ENCODE results near the gene RBM4. TPM values are rescaled to one million over a fixed set of nuclear protein-coding genes. Genes with fewer than 3 reads are reported as not detected.
"Not testable (repeated sequence)": the region's sequence is repeated elsewhere in the genome, so short reads cannot be mapped to it uniquely, and the experiment has no call there.

Gene RBM4
- polyA plus RNA-seq, 12 donors, result 107 to 161 (median 147) TPM; not detected in 1

- no peak for DNase-seq
Observed at GRCh38 chr11:66609721-66610617, 28.5 kb upstream of the RBM4 start.

GRCh38 chr11:66612458-66612857 is 26.0 kb upstream of the RBM4 start:
- no peak for DNase-seq

- no peak for DNase-seq
Observed at GRCh38 chr11:66614073-66614472, 24.4 kb upstream of the RBM4 start.

GRCh38 chr11:66616379-66617154 is 21.9 kb upstream of the RBM4 start, which contains the start of gene RBM14:
TSS of gene RBM14 (plus strand) at chr11:66616630. CDS start at chr11:66616721, 91 bp downstream.
- peak; percentile 99 for DNase-seq

- no peak for DNase-seq
Observed at GRCh38 chr11:66617155-66617834, 21.2 kb upstream of the RBM4 start.

- no peak for DNase-seq
Observed at GRCh38 chr11:66619080-66619554, 19.4 kb upstream of the RBM4 start.

GRCh38 chr11:66624450-66624849 is 14.1 kb upstream of the RBM4 start:
- DNase-seq, result no peak

- DNase-seq, result no peak
Observed at GRCh38 chr11:66625041-66625751, 13.3 kb upstream of the RBM4 start.

GRCh38 chr11:66625752-66626149 is 12.8 kb upstream of the RBM4 start:
- DNase-seq, result no peak

GRCh38 chr11:66626382-66626781 is 12.1 kb upstream of the RBM4 start:
- DNase-seq, result no peak

GRCh38 chr11:66626926-66627325 is 11.6 kb upstream of the RBM4 start:
- no peak for DNase-seq

- no peak for DNase-seq
Observed at GRCh38 chr11:66628061-66628603, 10.4 kb upstream of the RBM4 start.

GRCh38 chr11:66629356-66629755 is 9.1 kb upstream of the RBM4 start:
- no peak for DNase-seq

GRCh38 chr11:66631883-66632282 is 6.6 kb upstream of the RBM4 start:
- no peak for DNase-seq

- DNase-seq, result no peak
Observed at GRCh38 chr11:66632952-66633351, 5.6 kb upstream of the RBM4 start.

- DNase-seq, result no peak
Observed at GRCh38 chr11:66636411-66636810, 2.1 kb upstream of the RBM4 start.

GRCh38 chr11:66637557-66638176 is 836 bp upstream of the RBM4 start:
- no peak for DNase-seq

- peak; percentile 52 for DNase-seq
Observed at GRCh38 chr11:66639066-66639813, 737 bp downstream of the RBM4 start.

GRCh38 chr11:66639814-66640340 is 1.4 kb downstream of the RBM4 start:
- not testable (repeated sequence) for DNase-seq

GRCh38 chr11:66641834-66642233 is 3.3 kb downstream of the RBM4 start:
- no peak for DNase-seq

Measured in muscle of arm (tissue), 12 donors.